ENCODE measurements around the gene ASS1.

ASS1 gene

DNA sequence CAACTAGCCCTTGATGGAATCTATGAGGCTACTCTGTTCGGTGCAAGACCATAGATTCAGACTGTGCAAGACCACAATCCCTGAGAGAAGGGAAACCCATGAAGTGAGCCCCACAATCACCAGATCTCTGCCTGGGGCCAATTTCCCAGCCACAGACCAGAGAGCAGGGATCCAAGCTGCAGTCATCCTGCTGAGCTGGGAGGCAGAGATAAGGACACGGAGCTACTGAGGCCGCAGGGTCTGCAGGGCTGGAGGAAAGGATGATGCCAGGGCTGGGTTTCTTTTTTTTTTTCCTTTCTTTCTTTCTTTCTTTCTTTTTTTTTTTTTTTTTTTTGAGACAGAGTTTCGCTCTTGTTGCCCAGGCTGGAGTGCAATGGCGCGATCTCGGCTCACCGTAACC lies 86.9 kb downstream of the ASS1 start:
- no peak overlapping the region for H3K27ac ChIP-seq (ENCODE audit: low read length)
- no peaks in the 10 kb centered on the region for H3F3A ChIP-seq (ENCODE audit: insufficient read depth, low read length)
- no peaks in the 10 kb centered on the region for H4K20me1 ChIP-seq (ENCODE audit: insufficient read depth, low read length)
- no peak overlapping the region for H3K4me3 ChIP-seq (ENCODE audit: low read length)
- H3K27me3 ChIP-seq (replicated peaks; ENCODE audit: insufficient read depth, low read length), result peaks cover 98% of the 10 kb centered on the region
- H3K79me2 ChIP-seq (ENCODE audit: low read length), result no peaks in the 10 kb centered on the region
- H3K9me3 ChIP-seq (replicated peaks; ENCODE audit: insufficient read depth, low read length), result no peaks in the 10 kb centered on the region
- no peaks in the 10 kb centered on the region for H3K4me1 ChIP-seq (ENCODE audit: low read length)
- no peak for DNase-seq
- H3K9ac ChIP-seq (ENCODE audit: low read length), result no peak overlapping the region
- no peak overlapping the region for H2AFZ ChIP-seq (ENCODE audit: low read length)
- H3K36me3 ChIP-seq (replicated peaks; ENCODE audit: insufficient read depth, low read length), result no peaks in the 10 kb centered on the region
- H3K9me2 ChIP-seq (replicated peaks; ENCODE audit: insufficient read depth, low read length), result no peaks in the 10 kb centered on the region
- TF ChIP-seq EZH2 (optimal IDR thresholded peaks at IDR 0.05; ENCODE audit: low read depth, low read length) (no peak), EZH2phosphoT487 (IDR thresholded peaks at IDR 0.05; ENCODE audit: low read length) (no peak)
- TF ChIP-seq, protein P1, sequence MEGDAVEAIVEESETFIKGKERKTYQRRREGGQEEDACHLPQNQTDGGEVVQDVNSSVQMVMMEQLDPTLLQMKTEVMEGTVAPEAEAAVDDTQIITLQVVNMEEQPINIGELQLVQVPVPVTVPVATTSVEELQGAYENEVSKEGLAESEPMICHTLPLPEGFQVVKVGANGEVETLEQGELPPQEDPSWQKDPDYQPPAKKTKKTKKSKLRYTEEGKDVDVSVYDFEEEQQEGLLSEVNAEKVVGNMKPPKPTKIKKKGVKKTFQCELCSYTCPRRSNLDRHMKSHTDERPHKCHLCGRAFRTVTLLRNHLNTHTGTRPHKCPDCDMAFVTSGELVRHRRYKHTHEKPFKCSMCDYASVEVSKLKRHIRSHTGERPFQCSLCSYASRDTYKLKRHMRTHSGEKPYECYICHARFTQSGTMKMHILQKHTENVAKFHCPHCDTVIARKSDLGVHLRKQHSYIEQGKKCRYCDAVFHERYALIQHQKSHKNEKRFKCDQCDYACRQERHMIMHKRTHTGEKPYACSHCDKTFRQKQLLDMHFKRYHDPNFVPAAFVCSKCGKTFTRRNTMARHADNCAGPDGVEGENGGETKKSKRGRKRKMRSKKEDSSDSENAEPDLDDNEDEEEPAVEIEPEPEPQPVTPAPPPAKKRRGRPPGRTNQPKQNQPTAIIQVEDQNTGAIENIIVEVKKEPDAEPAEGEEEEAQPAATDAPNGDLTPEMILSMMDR (IDR thresholded peaks at IDR 0.05; ENCODE audit: low read length), result no peak
- no peak overlapping the region for H3K4me2 ChIP-seq (ENCODE audit: low read depth, low read length)

DNA sequence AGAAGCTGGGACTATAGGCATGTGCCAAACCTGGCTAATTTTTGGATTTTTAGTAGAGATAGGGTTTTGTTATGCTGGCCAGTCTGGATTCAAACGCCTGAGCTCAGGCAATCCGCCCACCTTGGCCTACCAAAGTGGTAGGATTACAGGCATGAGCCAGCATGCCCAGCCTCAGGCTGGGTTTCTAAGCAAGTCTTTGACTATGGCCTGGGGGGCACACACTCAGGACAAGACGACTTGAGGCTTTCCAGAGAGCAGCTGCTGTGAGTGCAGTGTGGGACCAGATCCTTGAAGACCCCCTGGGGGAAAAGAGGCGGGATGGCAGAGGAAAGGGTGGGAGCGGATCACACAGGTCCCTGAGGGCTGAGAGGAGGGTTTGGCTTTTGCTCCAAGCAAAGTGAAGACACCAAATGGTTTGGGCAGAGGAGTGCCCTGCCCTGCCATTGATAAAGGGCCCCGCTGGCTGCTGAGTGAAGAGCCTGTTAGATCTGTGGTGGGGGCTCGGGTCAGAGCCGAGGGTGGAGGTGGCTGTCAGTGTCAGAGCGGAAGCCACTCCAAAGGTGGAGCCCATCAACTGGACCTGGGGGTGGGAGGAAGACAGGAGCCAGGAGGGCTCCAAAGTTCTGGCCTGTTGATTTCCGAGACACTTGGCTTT lies 87.8 kb downstream of the ASS1 start:
- Histone ChIP-seq H3K9me2 (replicated peaks; ENCODE audit: insufficient read depth, low read length) (no peaks in the 10 kb centered on the region), H3K79me2 (ENCODE audit: low read length) (no peaks in the 10 kb centered on the region), H3K27me3 (replicated peaks; ENCODE audit: insufficient read depth, low read length) (peaks cover 98% of the 10 kb centered on the region), H3K4me1 (ENCODE audit: low read length) (no peaks in the 10 kb centered on the region), H4K20me1 (ENCODE audit: insufficient read depth, low read length) (no peaks in the 10 kb centered on the region), H3K36me3 (replicated peaks; ENCODE audit: insufficient read depth, low read length) (no peaks in the 10 kb centered on the region), H3K9ac (ENCODE audit: low read length) (no peak overlapping the region), H3F3A (ENCODE audit: insufficient read depth, low read length) (no peaks in the 10 kb centered on the region), H3K9me3 (replicated peaks; ENCODE audit: insufficient read depth, low read length) (no peaks in the 10 kb centered on the region), H2AFZ (ENCODE audit: low read length) (no peak overlapping the region), H3K4me2 (ENCODE audit: low read depth, low read length) (no peak overlapping the region), H3K4me3 (ENCODE audit: low read length) (no peak overlapping the region), H3K27ac (ENCODE audit: low read length) (no peak overlapping the region)
- TF ChIP-seq EZH2phosphoT487 (IDR thresholded peaks at IDR 0.05; ENCODE audit: low read length) (no peak), EZH2 (optimal IDR thresholded peaks at IDR 0.05; ENCODE audit: low read depth, low read length) (no peak)
- TF ChIP-seq, protein P1 (IDR thresholded peaks at IDR 0.05; ENCODE audit: low read length), result no peak
- DNase-seq, result no peak

DNA sequence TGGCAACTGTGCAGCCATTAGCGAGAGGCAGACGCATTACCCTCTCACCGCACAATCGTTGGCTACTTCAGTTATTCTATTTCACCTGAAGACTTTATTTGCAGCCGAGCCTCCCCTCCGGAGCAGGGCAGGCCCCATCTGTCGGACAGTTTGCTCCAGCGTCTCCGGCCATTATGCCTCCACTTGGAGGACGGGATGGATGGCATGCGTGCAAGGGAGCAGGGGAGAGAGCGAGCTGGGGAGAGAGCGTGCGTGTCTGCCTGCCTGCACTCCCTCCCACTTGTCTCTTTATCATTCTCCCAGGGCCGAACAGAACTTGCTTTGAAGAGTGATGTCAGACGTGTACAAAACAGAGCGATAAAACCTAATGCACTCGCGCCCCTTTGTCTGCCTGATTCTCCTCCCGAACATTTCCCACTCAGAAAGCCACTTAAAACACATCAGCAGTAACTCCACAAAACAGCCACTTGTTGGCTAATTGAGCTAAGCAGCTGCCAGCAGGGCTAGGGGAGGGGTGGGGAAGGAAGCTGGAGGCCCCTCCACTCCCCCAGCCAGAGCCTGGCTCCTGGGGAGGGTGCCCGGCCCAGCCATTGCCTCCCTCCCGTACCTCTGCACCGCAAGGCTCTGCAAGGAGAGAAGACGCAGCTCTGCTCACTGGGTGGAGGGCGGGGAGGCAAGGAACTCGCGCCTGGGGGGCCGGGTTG lies 91.2 kb downstream of the ASS1 start:
- H3K4me2 ChIP-seq (ENCODE audit: low read depth, low read length), result no peak overlapping the region
- TF ChIP-seq, protein P1 (IDR thresholded peaks at IDR 0.05; ENCODE audit: low read length), result no peak
- TF ChIP-seq EZH2 (optimal IDR thresholded peaks at IDR 0.05; ENCODE audit: low read depth, low read length) (no peak), EZH2phosphoT487 (IDR thresholded peaks at IDR 0.05; ENCODE audit: low read length) (no peak)
- DNase-seq, result no peak
- no peak overlapping the region for H3K9ac ChIP-seq (ENCODE audit: low read length)
- no peaks in the 10 kb centered on the region for H3F3A ChIP-seq (ENCODE audit: insufficient read depth, low read length)
- H4K20me1 ChIP-seq (ENCODE audit: insufficient read depth, low read length), result no peaks in the 10 kb centered on the region
- no peak overlapping the region for H3K27ac ChIP-seq (ENCODE audit: low read length)
- H2AFZ ChIP-seq (ENCODE audit: low read length), result no peak overlapping the region
- peaks cover 96% of the 10 kb centered on the region for H3K27me3 ChIP-seq (replicated peaks; ENCODE audit: insufficient read depth, low read length)
- no peaks in the 10 kb centered on the region for H3K9me3 ChIP-seq (replicated peaks; ENCODE audit: insufficient read depth, low read length)
- no peak overlapping the region for H3K4me3 ChIP-seq (ENCODE audit: low read length)
- H3K4me1 ChIP-seq (ENCODE audit: low read length), result no peaks in the 10 kb centered on the region
- H3K36me3 ChIP-seq (replicated peaks; ENCODE audit: insufficient read depth, low read length), result no peaks in the 10 kb centered on the region
- H3K79me2 ChIP-seq (ENCODE audit: low read length), result no peaks in the 10 kb centered on the region
- H3K9me2 ChIP-seq (replicated peaks; ENCODE audit: insufficient read depth, low read length), result no peaks in the 10 kb centered on the region

All from MM.1S (cell line).